Bronchial smooth muscle cell (primary cell): ENCODE data around the gene PIGP. TPM values are rescaled to one million over a fixed set of nuclear protein-coding genes. Genes with fewer than 3 reads are reported as not detected.

Experiments
- total RNA-seq: library from RNA; depleted of rRNA; stranded (reverse); fragments of >200 nt; gene quantifications from 2 replicates; pipeline ENCODE4 v1.2.1, GENCODE V29; 2014

PIGP gene
- total RNA-seq = 2.7 and 3.2 TPM in 2 replicates

DNA sequence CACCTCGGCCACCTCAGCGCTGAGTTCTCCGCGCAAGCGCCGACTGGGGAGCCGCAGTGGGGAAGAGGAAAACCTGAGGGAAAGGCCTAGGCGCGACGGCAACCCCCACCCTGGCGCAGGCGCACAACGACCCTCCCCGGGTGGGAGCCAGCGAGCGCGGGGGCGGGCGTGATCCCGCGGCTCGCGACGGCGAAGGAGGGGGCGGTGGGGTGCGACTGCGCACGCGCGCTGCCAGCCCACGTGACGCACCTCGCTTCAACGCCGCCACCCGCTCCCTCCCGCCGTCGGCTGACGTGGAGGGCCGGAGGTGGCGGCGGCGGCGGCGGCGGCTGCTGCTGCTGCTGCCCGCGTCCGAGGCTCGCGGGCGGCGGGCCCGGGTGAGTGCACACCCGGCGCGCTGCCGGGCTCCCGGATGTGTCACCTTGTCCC lies at the start of gene PIGP, which contains the start of gene TTC3:
Gene PIGP (minus strand): TSS at position 84 of the 429 bp plus-strand sequence. CDS start 556 bp downstream, outside the sequence.
Gene TTC3 (plus strand): TSS at position 267 of the 429 bp plus-strand sequence. CDS start 14,004 bp downstream, outside the sequence.

Other genes starting within 250 kb of the PIGP start
- 17.4 and 28.4 TPM in 2 replicates for gene HLCS, start 106.4 kb downstream of the PIGP start, total RNA-seq
- not detected in 2 replicates for gene RIPPLY3, start 66.4 kb downstream of the PIGP start, total RNA-seq
- 162 and 289 TPM in 2 replicates for gene TTC3, start 183 bp upstream of the PIGP start, total RNA-seq
- gene VPS26C, start 194.3 kb upstream of the PIGP start, total RNA-seq = 64.8 and 79.9 TPM in 2 replicates